Osteocyte (in vitro differentiated cells): ENCODE measurements around the gene PTGDR. TPM values are rescaled to one million over a fixed set of nuclear protein-coding genes. Genes with fewer than 3 reads are reported as not detected.

Experiments
- DNase-seq: peaks from one replicate; pipeline ENCODE4 v3.0.0; 2021; ENCODE audit warnings: mixed read lengths; ENCODE audit not compliant: unreplicated experiment; ENCODE audit errors: extremely low spot score
- H3K27ac Mint-ChIP-seq: one replicate; pipeline ENCODE4 v1.8.0; 2021; ENCODE audit warnings: mild to moderate bottlenecking, mixed read lengths; ENCODE audit not compliant: unreplicated experiment
- H3K27me3 Mint-ChIP-seq: one replicate; pipeline ENCODE4 v1.8.0; 2021; ENCODE audit warnings: mixed read lengths; ENCODE audit not compliant: unreplicated experiment
- H3K36me3 Mint-ChIP-seq: one replicate; pipeline ENCODE4 v1.8.0; 2021; ENCODE audit warnings: mixed read lengths; ENCODE audit not compliant: unreplicated experiment
- H3K4me1 Mint-ChIP-seq: one replicate; pipeline ENCODE4 v1.8.0; 2021; ENCODE audit warnings: mixed read lengths; ENCODE audit not compliant: unreplicated experiment
- H3K4me3 Mint-ChIP-seq: one replicate; pipeline ENCODE4 v1.8.0; 2021; ENCODE audit warnings: mild to moderate bottlenecking, moderate library complexity, mixed read lengths; ENCODE audit not compliant: unreplicated experiment
- H3K9me3 Mint-ChIP-seq: one replicate; pipeline ENCODE4 v1.8.0; 2021; ENCODE audit warnings: mixed read lengths; ENCODE audit not compliant: unreplicated experiment
- CTCF ChIP-seq: fragments of 200-600 bp; sonication (generic); IDR thresholded peaks from 2 replicates; pipeline ENCODE4 v1.5.0; 2021; ENCODE audit warnings: antibody characterized with exemption, mild to moderate bottlenecking, moderate library complexity
- total RNA-seq: library from RNA; stranded (reverse); gene quantifications from 2 replicates; pipeline ENCODE4 v1.2.1, GENCODE V29; 2021

PTGDR gene
- total RNA-seq, 1 donor from 2014 or later: not detected

- no peak for DNase-seq
- no peak overlapping the region for H3K27ac Mint-ChIP-seq
- no peaks in the 10 kb centered on the region for H3K9me3 Mint-ChIP-seq
- no peak for TF ChIP-seq CTCF
- no peak overlapping the region for H3K4me3 Mint-ChIP-seq
- H3K27me3 Mint-ChIP-seq: peaks cover 29% of the 10 kb centered on the region
- H3K36me3 Mint-ChIP-seq: no peaks in the 10 kb centered on the region
- H3K4me1 Mint-ChIP-seq: no peaks in the 10 kb centered on the region
These were observed 28.9 kb downstream of the PTGDR start for GRCh38 chr14:52296378-52296777.

- Mint-ChIP-seq H3K36me3 (no peaks in the 10 kb centered on the region), H3K4me1 (peaks cover 7% of the 10 kb centered on the region), H3K27me3 (peaks cover 13% of the 10 kb centered on the region), H3K9me3 (no peaks in the 10 kb centered on the region), H3K4me3 (no peak overlapping the region), H3K27ac (no peak overlapping the region)
- TF ChIP-seq CTCF: no peak
- no peak for DNase-seq
These were observed 31.3 kb downstream of the PTGDR start for GRCh38 chr14:52298795-52299194.

- no peaks in the 10 kb centered on the region for H3K9me3 Mint-ChIP-seq
- peaks cover 17% of the 10 kb centered on the region for H3K4me1 Mint-ChIP-seq
- no peak overlapping the region for H3K27ac Mint-ChIP-seq
- no peaks in the 10 kb centered on the region for H3K36me3 Mint-ChIP-seq
- TF ChIP-seq CTCF: peak; percentile 76
- no peak for DNase-seq
- H3K27me3 Mint-ChIP-seq: peaks cover 3% of the 10 kb centered on the region
- H3K4me3 Mint-ChIP-seq: no peak overlapping the region
These were observed 32.3 kb downstream of the PTGDR start for GRCh38 chr14:52299692-52300278.

- no peak overlapping the region for H3K4me3 Mint-ChIP-seq
- H3K4me1 Mint-ChIP-seq: peaks cover 21% of the 10 kb centered on the region
- peaks cover 4% of the 10 kb centered on the region for H3K9me3 Mint-ChIP-seq
- no peak for TF ChIP-seq CTCF
- H3K27me3 Mint-ChIP-seq: no peaks in the 10 kb centered on the region
- no peak for DNase-seq
- H3K27ac Mint-ChIP-seq: no peak overlapping the region
- H3K36me3 Mint-ChIP-seq: no peaks in the 10 kb centered on the region
These were observed 35.7 kb downstream of the PTGDR start for GRCh38 chr14:52303236-52303635.

- TF ChIP-seq CTCF: no peak
- Mint-ChIP-seq H3K27me3 (no peaks in the 10 kb centered on the region), H3K4me3 (no peak overlapping the region), H3K36me3 (no peaks in the 10 kb centered on the region), H3K27ac (peak overlapping the region; percentile 9), H3K9me3 (peaks cover 5% of the 10 kb centered on the region), H3K4me1 (peaks cover 21% of the 10 kb centered on the region)
- no peak for DNase-seq
These were observed 36.9 kb downstream of the PTGDR start for GRCh38 chr14:52304248-52304904.
